Measurements from ENCODE around the gene TYK2. TPM values are rescaled to one million over a fixed set of nuclear protein-coding genes. Genes with fewer than 3 reads are reported as not detected.

TYK2 gene
- total and polyA plus RNA-seq, 2 of the 13 experiments (the other 11 are each of a cell fraction or from before 2014, with no cell fraction given), result 38.8 to 60.1 TPM

- TF ChIP-seq PRDM15 (CRISPR knock-in tag; IDR thresholded peaks at IDR 0.05) (peak; percentile 67; the same call in 1 of the 2 replicates), HOXA9 (CRISPR knock-in tag; IDR thresholded peaks at IDR 0.05; ENCODE audit: borderline replicate concordance) (no peak), PLRG1 (conservative IDR thresholded peaks at IDR 0.05) (no peak), NPAS2 (CRISPR knock-in tag; IDR thresholded peaks at IDR 0.05; ENCODE audit: borderline replicate concordance) (no peak), ZNF790 (CRISPR knock-in tag; IDR thresholded peaks at IDR 0.05; ENCODE audit: borderline replicate concordance) (no peak), GRHL1 (CRISPR knock-in tag; conservative IDR thresholded peaks at IDR 0.05) (no peak), PHF20 (CRISPR knock-in tag; IDR thresholded peaks at IDR 0.05) (peak; percentile 53; the same call in 1 of the 2 replicates), IKZF5 (CRISPR knock-in tag; IDR thresholded peaks at IDR 0.05) (0 out of 2 replicates have a peak, but pooled peaks have one; percentile 23), ZNF503 (CRISPR knock-in tag; IDR thresholded peaks at IDR 0.05) (no peak), SRY (CRISPR knock-in tag; IDR thresholded peaks at IDR 0.05) (no peak), ZNF567 (CRISPR knock-in tag; IDR thresholded peaks at IDR 0.05; ENCODE audit: borderline replicate concordance) (no peak), RARG (CRISPR knock-in tag; IDR thresholded peaks at IDR 0.05; ENCODE audit: low read depth) (no peak), ZFP82 (CRISPR knock-in tag; IDR thresholded peaks at IDR 0.05; ENCODE audit: borderline replicate concordance) (no peak)
- TF ChIP-seq, protein P1, sequence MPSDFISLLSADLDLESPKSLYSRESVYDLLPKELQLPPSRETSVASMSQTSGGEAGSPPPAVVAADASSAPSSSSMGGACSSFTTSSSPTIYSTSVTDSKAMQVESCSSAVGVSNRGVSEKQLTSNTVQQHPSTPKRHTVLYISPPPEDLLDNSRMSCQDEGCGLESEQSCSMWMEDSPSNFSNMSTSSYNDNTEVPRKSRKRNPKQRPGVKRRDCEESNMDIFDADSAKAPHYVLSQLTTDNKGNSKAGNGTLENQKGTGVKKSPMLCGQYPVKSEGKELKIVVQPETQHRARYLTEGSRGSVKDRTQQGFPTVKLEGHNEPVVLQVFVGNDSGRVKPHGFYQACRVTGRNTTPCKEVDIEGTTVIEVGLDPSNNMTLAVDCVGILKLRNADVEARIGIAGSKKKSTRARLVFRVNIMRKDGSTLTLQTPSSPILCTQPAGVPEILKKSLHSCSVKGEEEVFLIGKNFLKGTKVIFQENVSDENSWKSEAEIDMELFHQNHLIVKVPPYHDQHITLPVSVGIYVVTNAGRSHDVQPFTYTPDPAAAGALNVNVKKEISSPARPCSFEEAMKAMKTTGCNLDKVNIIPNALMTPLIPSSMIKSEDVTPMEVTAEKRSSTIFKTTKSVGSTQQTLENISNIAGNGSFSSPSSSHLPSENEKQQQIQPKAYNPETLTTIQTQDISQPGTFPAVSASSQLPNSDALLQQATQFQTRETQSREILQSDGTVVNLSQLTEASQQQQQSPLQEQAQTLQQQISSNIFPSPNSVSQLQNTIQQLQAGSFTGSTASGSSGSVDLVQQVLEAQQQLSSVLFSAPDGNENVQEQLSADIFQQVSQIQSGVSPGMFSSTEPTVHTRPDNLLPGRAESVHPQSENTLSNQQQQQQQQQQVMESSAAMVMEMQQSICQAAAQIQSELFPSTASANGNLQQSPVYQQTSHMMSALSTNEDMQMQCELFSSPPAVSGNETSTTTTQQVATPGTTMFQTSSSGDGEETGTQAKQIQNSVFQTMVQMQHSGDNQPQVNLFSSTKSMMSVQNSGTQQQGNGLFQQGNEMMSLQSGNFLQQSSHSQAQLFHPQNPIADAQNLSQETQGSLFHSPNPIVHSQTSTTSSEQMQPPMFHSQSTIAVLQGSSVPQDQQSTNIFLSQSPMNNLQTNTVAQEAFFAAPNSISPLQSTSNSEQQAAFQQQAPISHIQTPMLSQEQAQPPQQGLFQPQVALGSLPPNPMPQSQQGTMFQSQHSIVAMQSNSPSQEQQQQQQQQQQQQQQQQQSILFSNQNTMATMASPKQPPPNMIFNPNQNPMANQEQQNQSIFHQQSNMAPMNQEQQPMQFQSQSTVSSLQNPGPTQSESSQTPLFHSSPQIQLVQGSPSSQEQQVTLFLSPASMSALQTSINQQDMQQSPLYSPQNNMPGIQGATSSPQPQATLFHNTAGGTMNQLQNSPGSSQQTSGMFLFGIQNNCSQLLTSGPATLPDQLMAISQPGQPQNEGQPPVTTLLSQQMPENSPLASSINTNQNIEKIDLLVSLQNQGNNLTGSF (CRISPR knock-in tag; IDR thresholded peaks at IDR 0.05), result no peak
Measured at GRCh38 chr19:10334588-10335351, 45.6 kb downstream of the TYK2 start (continued).
